RPMI7951 (cell line): ENCODE data around the gene MRPL39. TPM values are rescaled to one million over a fixed set of nuclear protein-coding genes. Genes with fewer than 3 reads are reported as not detected.

Experiments used
- DNase-seq: peaks from one replicate; pipeline ENCODE4 v3.0.0-alpha.2; 2012; ENCODE audit warnings: low read depth
- total RNA-seq: library from RNA; depleted of rRNA; stranded (reverse); fragments of >200 nt; shearing (Covaris generic); gene quantifications from 2 replicates; pipeline ENCODE4 v1.2.3, GENCODE V29; 2014; rRNA removed

Gene MRPL39
- total RNA-seq, 1 experiment from 2014 or later = 80.5 TPM

GRCh38 chr21:25537174-25537573, 70.1 kb downstream of the MRPL39 start:
- no peak for DNase-seq

DNA sequence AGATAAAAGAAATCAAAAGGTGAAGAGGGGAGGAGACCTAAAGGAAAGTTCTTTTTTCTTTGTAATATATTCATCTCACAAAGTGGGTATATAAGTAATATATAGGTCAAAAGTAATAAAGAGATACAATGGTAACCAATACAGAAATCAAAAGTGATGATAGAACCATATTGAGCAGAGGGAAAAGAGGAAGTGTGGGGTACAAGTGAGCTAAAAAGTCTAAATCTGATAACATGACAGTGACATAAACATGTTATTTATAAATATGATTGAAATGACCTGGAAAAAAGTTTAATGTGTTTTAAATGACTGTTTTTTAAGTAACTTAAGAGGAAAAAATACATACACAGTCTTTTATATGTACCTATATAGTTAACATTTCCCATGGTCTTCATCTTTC, 70.5 kb downstream of the MRPL39 start:
- no peak for DNase-seq

DNA sequence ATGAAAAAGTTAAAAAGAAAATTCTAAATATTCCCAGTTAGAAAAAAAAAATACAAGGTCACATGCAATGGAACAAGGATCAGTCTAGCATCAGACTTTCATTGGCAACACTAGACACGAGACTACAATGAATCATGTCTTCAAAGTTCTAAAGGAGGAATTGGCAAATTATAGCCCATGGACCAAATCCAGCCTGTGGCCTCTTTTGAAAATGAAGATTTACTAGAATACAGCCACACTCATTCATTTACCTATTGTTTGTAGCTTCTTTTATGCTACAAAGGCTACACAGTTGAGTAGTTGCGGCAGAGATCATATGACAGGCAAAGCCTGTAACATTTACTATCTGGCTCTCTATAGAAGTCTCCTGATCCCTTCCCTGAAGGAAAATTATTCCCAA, 71.4 kb downstream of the MRPL39 start:
- no peak for DNase-seq

Other genes starting within 250 kb of the MRPL39 start
- gene JAM2, start 31.8 kb upstream of the MRPL39 start, total RNA-seq = 1.5 and 1.9 TPM in 2 replicates
- 100 and 114 TPM in 2 replicates for gene ATP5PF, start 127.4 kb upstream of the MRPL39 start, total RNA-seq
- 19.0 and 23.8 TPM in 2 replicates for gene GABPA, start 127.5 kb upstream of the MRPL39 start, total RNA-seq